ENCODE measurements around the gene CYFIP2. TPM values are rescaled to one million over a fixed set of nuclear protein-coding genes. Genes with fewer than 3 reads are reported as not detected.

CYFIP2 gene
- total RNA-seq, 2 experiments from 2014 or later = 265 to 297 TPM

GRCh38 chr5:157362982-157363381 lies 97.1 kb downstream of the CYFIP2 start:
- POLR2A ChIA-PET = no interaction called here

GRCh38 chr5:157365732-157366131 lies 99.8 kb downstream of the CYFIP2 start:
- ChIA-PET CTCF (no interaction called here), POLR2A (no interaction called here)

More at GRCh38 chr5:157362982-157363381, 97.1 kb downstream of the CYFIP2 start:
- CTCF ChIA-PET = interaction anchor here (1.2 kb wide), 1 partner anchor 12 kb away, joined by 5 read pairs; no protein-coding TSS in a partner anchor

GRCh38 chr5:157366741-157367674 lies 101.1 kb downstream of the CYFIP2 start:
- POLR2A ChIA-PET = no interaction called here
- CTCF ChIA-PET = interaction anchor here (0.7 kb wide), 1 partner anchor 41 kb away, joined by 3 read pairs; no protein-coding TSS in a partner anchor

GRCh38 chr5:157369507-157369906 lies 103.6 kb downstream of the CYFIP2 start:
- ChIA-PET POLR2A (no interaction called here), CTCF (interaction anchor here (1.0 to 1.1 kb wide), 3 partner anchors 11 to 18 kb away, joined by 3 read pairs; no protein-coding TSS in a partner anchor)

GRCh38 chr5:157370967-157371366 lies 105.0 kb downstream of the CYFIP2 start:
- POLR2A ChIA-PET = no interaction called here
- CTCF ChIA-PET = interaction anchor here (0.8 to 3.2 kb wide), 2 partner anchors 28 to 101 kb away, joined by 3 to 9 read pairs; no protein-coding TSS in a partner anchor

GRCh38 chr5:157371655-157372471 lies 105.9 kb downstream of the CYFIP2 start:
- POLR2A ChIA-PET = no interaction called here
- CTCF ChIA-PET = interaction anchor here (3.2 kb wide), 1 partner anchor 100 kb away, joined by 9 read pairs; no protein-coding TSS in a partner anchor

GRCh38 chr5:157372472-157372822 lies 106.5 kb downstream of the CYFIP2 start:
- CTCF ChIA-PET = interaction anchor here (3.2 kb wide), 1 partner anchor 99 kb away, joined by 9 read pairs; no protein-coding TSS in a partner anchor
- POLR2A ChIA-PET = no interaction called here

GRCh38 chr5:157378509-157378908 lies 112.6 kb downstream of the CYFIP2 start:
- CTCF ChIA-PET = no interaction called here

GRCh38 chr5:157379983-157380382 lies 114.1 kb downstream of the CYFIP2 start:
- CTCF ChIA-PET = no interaction called here
- POLR2A ChIA-PET = no interaction called here

More at GRCh38 chr5:157378509-157378908, 112.6 kb downstream of the CYFIP2 start:
- POLR2A ChIA-PET = no interaction called here

GRCh38 chr5:157381746-157382145 lies 115.8 kb downstream of the CYFIP2 start:
- ChIA-PET CTCF (interaction anchor here (1.5 kb wide), 1 partner anchor 12 kb away, joined by 3 read pairs; no protein-coding TSS in a partner anchor), POLR2A (no interaction called here)

GRCh38 chr5:157382996-157383800 lies 117.3 kb downstream of the CYFIP2 start:
- CTCF ChIA-PET = no interaction called here

GRCh38 chr5:157384971-157385709 lies 119.2 kb downstream of the CYFIP2 start:
- CTCF ChIA-PET = interaction anchor here (0.9 kb wide), 1 partner anchor 30 kb away, joined by 3 read pairs; no protein-coding TSS in a partner anchor

More at GRCh38 chr5:157382996-157383800, 117.3 kb downstream of the CYFIP2 start:
- POLR2A ChIA-PET = no interaction called here

GRCh38 chr5:157387041-157387563 lies 121.2 kb downstream of the CYFIP2 start:
- POLR2A ChIA-PET = no interaction called here

More at GRCh38 chr5:157384971-157385709, 119.2 kb downstream of the CYFIP2 start:
- POLR2A ChIA-PET = no interaction called here

GRCh38 chr5:157387683-157388093 lies 121.8 kb downstream of the CYFIP2 start:
- ChIA-PET POLR2A (no interaction called here), CTCF (no interaction called here)

More at GRCh38 chr5:157387041-157387563, 121.2 kb downstream of the CYFIP2 start:
- CTCF ChIA-PET = no interaction called here

GRCh38 chr5:157388111-157388710 lies 122.3 kb downstream of the CYFIP2 start:
- POLR2A ChIA-PET = no interaction called here
- CTCF ChIA-PET = no interaction called here

- ChIA-PET POLR2A (interaction anchor here (0.6 kb wide), 1 partner anchor 45 kb away, joined by 3 read pairs; no protein-coding TSS in a partner anchor), CTCF (no interaction called here)
These were observed 123.2 kb downstream of the CYFIP2 start for GRCh38 chr5:157389103-157389502.

- CTCF ChIA-PET = interaction anchor here (0.7 to 1.1 kb wide), 4 partner anchors 42 to 86 kb away, joined by 3 to 5 read pairs (median 3); no protein-coding TSS in a partner anchor
- POLR2A ChIA-PET = interaction anchor here (1.2 kb wide), 1 partner anchor 45 kb away, joined by 3 read pairs; a partner anchor contains a TSS
These were observed 124.2 kb downstream of the CYFIP2 start for GRCh38 chr5:157390133-157390532.
